ENCODE results near the gene MLXIPL.
"Not testable (repeated sequence)": the region's sequence is repeated elsewhere in the genome, so short reads cannot be mapped to it uniquely, and the experiment has no call there.

The MLXIPL gene

DNA sequence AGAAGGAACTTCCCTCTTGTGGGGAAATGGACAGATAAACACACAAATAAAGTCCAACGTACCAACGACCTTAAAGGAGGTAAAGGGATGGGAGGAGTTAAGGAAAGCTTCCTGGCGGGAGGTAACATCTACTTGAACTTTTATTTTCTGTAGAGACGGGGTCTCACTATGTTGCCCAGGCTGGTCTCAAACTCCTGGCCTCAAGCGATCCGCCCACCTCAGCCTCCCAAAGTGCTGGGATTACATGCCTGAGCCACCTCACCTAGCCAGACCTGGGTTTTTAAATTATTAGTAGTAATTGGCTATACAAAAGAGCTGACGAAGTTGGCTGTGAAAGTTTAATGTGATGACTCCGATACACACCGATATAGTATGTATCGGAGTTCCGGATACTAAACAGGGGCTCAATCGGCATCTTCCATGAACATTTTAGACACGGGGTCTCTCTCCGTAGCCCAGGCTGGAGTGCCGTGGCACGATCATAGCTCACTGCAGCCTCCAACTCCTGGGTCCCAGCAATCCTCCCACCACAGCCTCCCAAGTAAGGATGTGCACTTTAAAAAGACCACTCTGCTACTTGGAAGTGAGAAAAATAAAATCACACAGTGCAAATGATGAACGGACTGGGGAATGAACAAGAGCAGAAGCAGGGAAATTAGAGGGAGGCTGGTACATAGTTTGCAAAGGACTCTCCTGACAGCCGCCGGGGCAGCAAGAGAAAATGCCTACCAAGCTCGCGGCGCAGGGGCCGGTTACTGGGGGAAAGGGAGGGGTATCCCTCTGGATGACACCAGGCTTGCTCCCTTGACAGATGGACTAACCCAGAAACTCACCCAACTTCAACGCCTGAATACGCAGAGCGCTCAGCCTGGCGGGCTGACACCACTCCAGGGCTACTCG lies 67.9 kb downstream of the MLXIPL start:
- in situ Hi-C loops (cut with HindIII; ENCODE audit: low sequenced_read_pairs), result no loop called here

DNA sequence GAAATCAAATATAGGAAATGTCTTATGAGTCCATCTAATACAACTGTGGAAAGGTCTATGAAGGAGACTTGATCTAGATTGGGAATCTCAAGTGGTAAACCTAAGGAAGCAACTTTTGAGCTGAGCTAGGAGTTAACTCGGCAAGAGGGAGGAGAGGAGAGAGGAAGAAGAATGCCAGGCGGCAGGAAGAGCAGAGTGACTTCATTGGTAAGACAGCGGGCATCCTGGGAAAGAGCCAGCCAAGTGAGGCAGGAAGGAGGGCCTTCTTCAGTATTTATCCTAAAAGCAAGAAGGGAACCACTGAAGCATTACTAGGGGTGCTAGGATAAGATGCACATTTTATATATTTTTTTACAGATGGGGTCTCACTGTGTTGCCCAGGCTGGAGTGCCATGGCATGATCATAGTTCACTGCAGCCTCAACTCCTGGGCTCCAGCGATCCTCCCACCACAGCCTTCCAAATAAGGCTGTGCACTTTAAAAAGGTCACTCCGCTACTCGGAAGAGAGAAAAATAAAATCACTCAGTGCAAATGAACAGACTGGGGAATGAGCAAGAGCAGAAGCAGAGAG lies 68.8 kb downstream of the MLXIPL start:
- in situ Hi-C loops (cut with HindIII; ENCODE audit: low sequenced_read_pairs), result no loop called here

- in situ Hi-C loops (cut with HindIII; ENCODE audit: low sequenced_read_pairs), result not testable (repeated sequence)
These were observed 74.2 kb downstream of the MLXIPL start for GRCh38 chr7:73550093-73550492.

DNA sequence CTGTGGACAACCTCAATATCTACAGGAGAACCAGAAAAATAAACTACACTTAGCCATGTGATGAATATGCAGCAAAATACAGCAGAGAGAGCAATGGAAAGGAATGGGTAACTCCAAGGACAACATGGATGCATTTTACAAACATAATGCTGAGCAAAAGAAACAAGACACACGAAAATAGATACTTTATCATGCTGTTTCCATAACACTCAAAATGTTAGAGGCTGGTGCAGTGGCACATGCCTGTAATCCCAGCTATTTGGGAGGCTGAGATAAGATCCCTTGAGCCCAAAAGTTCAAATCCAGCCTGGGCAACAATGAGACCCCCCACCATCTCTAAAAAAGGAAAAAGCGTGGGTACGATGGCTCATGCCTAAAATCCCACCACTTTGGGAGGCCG lies 75.1 kb downstream of the MLXIPL start:
- in situ Hi-C loops (cut with HindIII; ENCODE audit: low sequenced_read_pairs), result no loop called here

DNA sequence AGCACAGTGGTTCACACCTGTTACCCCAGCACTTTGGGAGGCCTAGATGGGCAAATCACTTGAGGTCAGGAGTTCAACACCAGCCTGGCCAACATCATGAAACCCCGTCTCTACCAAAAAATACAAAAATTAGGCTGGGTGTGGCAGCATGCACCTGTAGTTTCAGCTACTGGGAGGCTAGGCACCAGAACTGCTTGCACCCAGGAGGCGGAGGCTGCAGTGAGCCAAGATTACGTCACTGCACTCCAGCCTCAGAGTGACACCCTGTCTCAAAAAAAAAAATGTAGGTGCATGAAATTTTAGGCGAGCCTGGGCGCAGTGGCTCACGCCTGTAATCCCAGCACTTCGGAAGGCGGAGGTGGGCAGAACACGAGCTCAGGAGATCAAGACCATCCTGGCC lies 76.5 kb downstream of the MLXIPL start:
- in situ Hi-C loops (cut with HindIII; ENCODE audit: low sequenced_read_pairs), result no loop called here

GRCh38 chr7:73544678-73545077 lies 79.6 kb downstream of the MLXIPL start:
- in situ Hi-C loops (cut with HindIII; ENCODE audit: low sequenced_read_pairs), result no loop called here

Measured in DLD1 (cell line).